ENCODE results near the gene DDX39A.

- TF ChIP-seq POLR2A (IDR thresholded peaks at IDR 0.05) = no peak
- TF ChIP-seq, protein P1, sequence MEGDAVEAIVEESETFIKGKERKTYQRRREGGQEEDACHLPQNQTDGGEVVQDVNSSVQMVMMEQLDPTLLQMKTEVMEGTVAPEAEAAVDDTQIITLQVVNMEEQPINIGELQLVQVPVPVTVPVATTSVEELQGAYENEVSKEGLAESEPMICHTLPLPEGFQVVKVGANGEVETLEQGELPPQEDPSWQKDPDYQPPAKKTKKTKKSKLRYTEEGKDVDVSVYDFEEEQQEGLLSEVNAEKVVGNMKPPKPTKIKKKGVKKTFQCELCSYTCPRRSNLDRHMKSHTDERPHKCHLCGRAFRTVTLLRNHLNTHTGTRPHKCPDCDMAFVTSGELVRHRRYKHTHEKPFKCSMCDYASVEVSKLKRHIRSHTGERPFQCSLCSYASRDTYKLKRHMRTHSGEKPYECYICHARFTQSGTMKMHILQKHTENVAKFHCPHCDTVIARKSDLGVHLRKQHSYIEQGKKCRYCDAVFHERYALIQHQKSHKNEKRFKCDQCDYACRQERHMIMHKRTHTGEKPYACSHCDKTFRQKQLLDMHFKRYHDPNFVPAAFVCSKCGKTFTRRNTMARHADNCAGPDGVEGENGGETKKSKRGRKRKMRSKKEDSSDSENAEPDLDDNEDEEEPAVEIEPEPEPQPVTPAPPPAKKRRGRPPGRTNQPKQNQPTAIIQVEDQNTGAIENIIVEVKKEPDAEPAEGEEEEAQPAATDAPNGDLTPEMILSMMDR (IDR thresholded peaks at IDR 0.05) = no peak
Observed at GRCh38 chr19:14368011-14368513, 51.1 kb downstream of the DDX39A start.
